Ascending aorta (tissue), 2 donors: ENCODE results near the gene HES3. TPM values are rescaled to one million over a fixed set of nuclear protein-coding genes. Genes with fewer than 3 reads are reported as not detected.
A peak's percentile ranks its signal among the peaks of the same experiment; 100 is the strongest.

ENCODE experiments used
- DNase-seq, 2 donors: peaks; one replicate each; pipeline ENCODE4 v3.0.0-alpha.2; 2019; ENCODE audit warnings: low spot score in 2 of 2
- H3K27ac ChIP-seq, 2 donors: fragments of 200-600 bp; sonication (generic); one replicate each; pipeline ENCODE4 v1.5.1; 2016 to 2017; ENCODE audit warnings: mild to moderate bottlenecking in 1 of 2
- H3K27me3 ChIP-seq: fragments of 200-600 bp; sonication (generic); one replicate; pipeline ENCODE4 v1.5.1; 2017
- H3K36me3 ChIP-seq, 2 donors: fragments of 200-600 bp; sonication (generic); one replicate each; pipeline ENCODE4 v1.5.1; 2016
- H3K4me1 ChIP-seq, 2 donors: fragments of 200-600 bp; sonication (generic); one replicate each; pipeline ENCODE4 v1.5.1; 2016 to 2017; ENCODE audit warnings: mild to moderate bottlenecking in 1 of 2
- H3K4me3 ChIP-seq, 2 donors: fragments of 200-600 bp; sonication (generic); one replicate each; pipeline ENCODE4 v1.5.1; 2016 to 2017; ENCODE audit warnings: mild to moderate bottlenecking in 1 of 2
- H3K9me3 ChIP-seq, 2 donors: fragments of 200-600 bp; sonication (generic); one replicate each; pipeline ENCODE4 v1.5.1; 2016
- CTCF ChIP-seq, 3 experiments: fragments of 200-600 bp in 2 of 3; fragments of 450-650 bp in 1 of 3; sonication (generic) in 2 of 3; IDR thresholded peaks; one replicate each; pipeline ENCODE4 v1.5.1; 2016 to 2019; ENCODE audit warnings: antibody characterized with exemption in 3 of 3, mild to moderate bottlenecking in 1 of 3, moderate library complexity in 1 of 3
- intact Hi-C: fragments of 100-400 bp; cut with DNase I; formaldehyde crosslinking; loops from one replicate; pipeline ENCODE4 v1.15.1; 2023
- total RNA-seq: library from RNA; depleted of rRNA; stranded (reverse); fragments of >200 nt; gene quantifications from one replicate; pipeline ENCODE4 v1.1.0, GENCODE V29; 2016

Gene HES3
- total RNA-seq, 1 donor from 2014 or later, result not detected

GRCh38 chr1:6248932-6249738 is 5.2 kb downstream of the HES3 start:
- Histone ChIP-seq H3K4me1 (peaks cover 0 to 4% of the 10 kb centered on the region in 2 donors), H3K4me3 (peak overlapping the region; percentile 4 to 10), H3K9me3 (no peaks in the 10 kb centered on the region), H3K27me3 (peaks cover 23% of the 10 kb centered on the region), H3K36me3 (no peaks in the 10 kb centered on the region), H3K27ac (no peak overlapping the region)
- no peak for DNase-seq
- intact Hi-C loops, result loop anchor here (5.0 kb wide), 2 partner anchors 113 to 197 kb away; no protein-coding TSS in a partner anchor
- no peak for TF ChIP-seq CTCF (IDR thresholded peaks at IDR 0.05)

GRCh38 chr1:6249739-6250689 is 6.0 kb downstream of the HES3 start:
- Histone ChIP-seq H3K27me3 (peaks cover 18% of the 10 kb centered on the region), H3K4me3 (no peak overlapping the region), H3K9me3 (no peaks in the 10 kb centered on the region), H3K36me3 (no peaks in the 10 kb centered on the region), H3K27ac (no peak overlapping the region), H3K4me1 (peaks cover 0 to 4% of the 10 kb centered on the region in 2 donors)
- DNase-seq, result peak in 1 of 2 donors; percentile 58
- no peak for TF ChIP-seq CTCF (IDR thresholded peaks at IDR 0.05)
- intact Hi-C loops, result loop anchor here (5.0 kb wide), 2 partner anchors 112 to 198 kb away; no protein-coding TSS in a partner anchor

GRCh38 chr1:6251233-6251632 is 7.3 kb downstream of the HES3 start:
- intact Hi-C loops, result no loop called here
- no peak for DNase-seq
- no peak overlapping the region for H3K27ac ChIP-seq
- no peaks in the 10 kb centered on the region for H3K4me1 ChIP-seq
- H3K27me3 ChIP-seq, result peaks cover 8% of the 10 kb centered on the region
- H3K36me3 ChIP-seq, result no peaks in the 10 kb centered on the region
- H3K4me3 ChIP-seq, result no peak overlapping the region
- no peaks in the 10 kb centered on the region for H3K9me3 ChIP-seq
- no peak for TF ChIP-seq CTCF (IDR thresholded peaks at IDR 0.05)

- Histone ChIP-seq H3K9me3 (no peaks in the 10 kb centered on the region), H3K27me3 (peaks cover 8% of the 10 kb centered on the region), H3K4me1 (no peaks in the 10 kb centered on the region), H3K36me3 (no peaks in the 10 kb centered on the region), H3K4me3 (no peak overlapping the region), H3K27ac (no peak overlapping the region)
- intact Hi-C loops, result no loop called here
- no peak for DNase-seq
- no peak for TF ChIP-seq CTCF (IDR thresholded peaks at IDR 0.05)
Observed at GRCh38 chr1:6251681-6252373, 7.8 kb downstream of the HES3 start.

GRCh38 chr1:6252374-6252710 is 8.4 kb downstream of the HES3 start:
- peaks cover 8% of the 10 kb centered on the region for H3K27me3 ChIP-seq
- intact Hi-C loops, result no loop called here

More at GRCh38 chr1:6252374-6252710, 8.4 kb downstream of the HES3 start:
- H3K9me3 ChIP-seq, result no peaks in the 10 kb centered on the region
- no peak overlapping the region for H3K27ac ChIP-seq
- no peaks in the 10 kb centered on the region for H3K4me1 ChIP-seq
- H3K4me3 ChIP-seq, result no peak overlapping the region
- DNase-seq, result no peak
- TF ChIP-seq CTCF (IDR thresholded peaks at IDR 0.05), result no peak
- no peaks in the 10 kb centered on the region for H3K36me3 ChIP-seq
